ENCODE results near the gene FAM89A. TPM values are rescaled to one million over a fixed set of nuclear protein-coding genes. Genes with fewer than 3 reads are reported as not detected.

Gene FAM89A
- total and polyA plus RNA-seq, 2 of the 13 experiments (the other 11 are each of a cell fraction or from before 2014, with no cell fraction given) = 0.35 to 0.44 TPM

DNA sequence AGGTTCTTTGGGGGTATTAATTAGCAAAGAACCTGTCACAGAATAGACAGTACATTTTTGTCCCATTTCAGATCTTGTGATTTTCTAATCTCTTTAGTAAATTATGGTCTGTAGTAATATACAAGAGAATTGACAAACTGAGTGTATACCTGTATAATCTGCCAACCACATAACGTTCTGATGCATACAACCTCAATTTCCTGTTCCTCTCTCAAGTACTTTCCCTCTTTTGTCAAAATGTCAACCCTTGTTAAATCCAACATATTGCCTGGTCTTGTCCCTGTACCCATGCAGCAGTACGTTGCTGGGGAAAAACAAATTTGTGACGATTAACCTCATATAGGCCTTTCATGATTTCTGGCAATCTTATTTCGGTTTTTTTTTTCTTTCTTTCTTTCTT, 60.1 kb downstream of the FAM89A start:
- Histone ChIP-seq H3K27me3 (ENCODE audit: control insufficient read depth in 1 of 2, insufficient read depth in 2 of 2, low read length in 2 of 2) (no peaks in the 10 kb centered on the region; a peak in 1 of 5 replicates), H3K27ac (ENCODE audit: extremely low read length, insufficient read depth, low read length) (no peak overlapping the region), H2AFZ (ENCODE audit: low read length) (no peak overlapping the region), H3K4me1 (ENCODE audit: insufficient read depth, low read length) (peaks cover 21% of the 10 kb centered on the region), H3K9me3 (ENCODE audit: low read length) (no peaks in the 10 kb centered on the region), H3K79me2 (ENCODE audit: insufficient read depth, low read length) (peaks cover 9% of the 10 kb centered on the region), H3K36me3 (replicated peaks in 1 of 2; ENCODE audit: control insufficient read depth in 1 of 2, insufficient read depth in 2 of 2, low read length in 2 of 2) (peaks cover 0 to 1% of the 10 kb centered on the region in 2 experiments; a peak in 1 of 5 replicates), H3K4me3 (replicated peaks in 1 of 3; ENCODE audit: insufficient read depth in 1 of 3, low read depth in 2 of 3, low read length in 3 of 3) (peak overlapping the region; percentile 75 to 89 (median 87); a peak in 5 of 6 replicates), H3K9ac (ENCODE audit: insufficient read depth, low read depth, low read length) (peak overlapping the region; percentile 77; the same call in 1 of the 2 replicates), H3K4me2 (ENCODE audit: low read depth, low read length) (peak overlapping the region; percentile 81), H4K20me1 (ENCODE audit: insufficient read depth, low read length) (no peaks in the 10 kb centered on the region)
- DNase-seq (ENCODE audit: low spot score) (no peak), FAIRE-seq (no peak), ATAC-seq (no peak)
- ChIA-PET CTCF (ENCODE audit: low intra/inter-chr PET ratio, low total read pairs) (interaction anchor here (1.8 to 1.9 kb wide), 2 partner anchors 63 to 182 kb away, joined by 9 to 11 read pairs; no protein-coding TSS in a partner anchor), POLR2A (no interaction called here)
- intact Hi-C loops (cut with micrococcal nuclease; ENCODE audit: unreplicated experiment) (loop anchor here (1.0 to 10.0 kb wide), 6 partner anchors 63 to 338 kb away; partner anchors contain the start of genes AGT and COG2), in situ Hi-C loops (cut with HindIII; ENCODE audit: extremely low pct_ligation_motif_present, low pct_unique_long_range_greater_than_20kb) (no loop called here)
- TF ChIP-seq, protein P1, sequence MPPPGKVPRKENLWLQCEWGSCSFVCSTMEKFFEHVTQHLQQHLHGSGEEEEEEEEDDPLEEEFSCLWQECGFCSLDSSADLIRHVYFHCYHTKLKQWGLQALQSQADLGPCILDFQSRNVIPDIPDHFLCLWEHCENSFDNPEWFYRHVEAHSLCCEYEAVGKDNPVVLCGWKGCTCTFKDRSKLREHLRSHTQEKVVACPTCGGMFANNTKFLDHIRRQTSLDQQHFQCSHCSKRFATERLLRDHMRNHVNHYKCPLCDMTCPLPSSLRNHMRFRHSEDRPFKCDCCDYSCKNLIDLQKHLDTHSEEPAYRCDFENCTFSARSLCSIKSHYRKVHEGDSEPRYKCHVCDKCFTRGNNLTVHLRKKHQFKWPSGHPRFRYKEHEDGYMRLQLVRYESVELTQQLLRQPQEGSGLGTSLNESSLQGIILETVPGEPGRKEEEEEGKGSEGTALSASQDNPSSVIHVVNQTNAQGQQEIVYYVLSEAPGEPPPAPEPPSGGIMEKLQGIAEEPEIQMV (CRISPR knock-in tag; IDR thresholded peaks at IDR 0.05; ENCODE audit: low read depth) = no peak
- WGBS (ENCODE audit: low lambda C conversion rate) = 83% methylated on average over 4 of the region's 4 CpGs
- BruUV-seq (replicated peaks) = no TSS peak

DNA sequence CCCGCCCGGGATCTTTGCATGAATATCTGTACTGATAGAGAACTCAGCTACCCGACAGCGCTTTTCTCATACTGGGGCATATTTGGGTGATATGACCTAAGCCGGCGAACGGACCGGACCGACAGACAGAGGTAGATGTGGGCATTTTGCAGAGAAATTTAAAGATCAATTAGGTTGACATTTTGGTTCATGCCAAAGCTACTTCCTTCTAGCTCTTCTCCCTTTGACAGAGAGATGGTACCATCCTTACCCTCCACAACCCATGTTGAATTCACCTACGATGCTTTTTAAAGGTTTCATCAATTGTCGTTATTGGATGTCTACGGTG, 60.7 kb downstream of the FAM89A start:
- Histone ChIP-seq H3K79me2 (ENCODE audit: insufficient read depth, low read length) (peaks cover 9% of the 10 kb centered on the region), H3K36me3 (replicated peaks in 1 of 2; ENCODE audit: control insufficient read depth in 1 of 2, insufficient read depth in 2 of 2, low read length in 2 of 2) (peaks cover 0 to 1% of the 10 kb centered on the region in 2 experiments; a peak in 1 of 5 replicates), H3K27ac (ENCODE audit: extremely low read length, insufficient read depth, low read length) (peak overlapping the region; percentile 54), H3K4me1 (ENCODE audit: insufficient read depth, low read length) (peaks cover 21% of the 10 kb centered on the region), H3K27me3 (ENCODE audit: control insufficient read depth in 1 of 2, insufficient read depth in 2 of 2, low read length in 2 of 2) (no peaks in the 10 kb centered on the region; a peak in 1 of 5 replicates), H3K9ac (ENCODE audit: insufficient read depth, low read depth, low read length) (peak overlapping the region; percentile 77), H3K4me2 (ENCODE audit: low read depth, low read length) (peak overlapping the region; percentile 81), H2AFZ (ENCODE audit: low read length) (peak overlapping the region; percentile 67), H4K20me1 (ENCODE audit: insufficient read depth, low read length) (no peaks in the 10 kb centered on the region), H3K4me3 (replicated peaks in 1 of 3; ENCODE audit: insufficient read depth in 1 of 3, low read depth in 2 of 3, low read length in 3 of 3) (peak overlapping the region; percentile 75 to 89 (median 87)), H3K9me3 (ENCODE audit: low read length) (no peaks in the 10 kb centered on the region)
- TSS peak; percentile 81 for BruUV-seq (replicated peaks)
- ATAC-seq (no peak), FAIRE-seq (no peak), DNase-seq (ENCODE audit: low spot score) (no peak)
- POLR2A ChIA-PET = interaction anchor here (1.0 to 1.4 kb wide), 3 partner anchors 12 to 66 kb away, joined by 3 to 4 read pairs (median 3); no protein-coding TSS in a partner anchor
- CTCF ChIA-PET (ENCODE audit: low intra/inter-chr PET ratio, low total read pairs) = interaction anchor here (1.8 to 1.9 kb wide), 2 partner anchors 62 to 182 kb away, joined by 9 to 11 read pairs; no protein-coding TSS in a partner anchor
- in situ Hi-C loops (cut with HindIII; ENCODE audit: extremely low pct_ligation_motif_present, low pct_unique_long_range_greater_than_20kb) (no loop called here), intact Hi-C loops (cut with micrococcal nuclease; ENCODE audit: unreplicated experiment) (loop anchor here (1.0 to 10.0 kb wide), 6 partner anchors 62 to 337 kb away; partner anchors contain the start of genes AGT and COG2)
- 2% methylated on average over 12 of the region's 12 CpGs for WGBS (ENCODE audit: low lambda C conversion rate)
- TF ChIP-seq KAT7 (CRISPR knock-in tag; IDR thresholded peaks at IDR 0.05; ENCODE audit: borderline replicate concordance) = 0 out of 2 replicates have a peak, but pooled peaks have one; percentile 2
- TF ChIP-seq, protein P2, sequence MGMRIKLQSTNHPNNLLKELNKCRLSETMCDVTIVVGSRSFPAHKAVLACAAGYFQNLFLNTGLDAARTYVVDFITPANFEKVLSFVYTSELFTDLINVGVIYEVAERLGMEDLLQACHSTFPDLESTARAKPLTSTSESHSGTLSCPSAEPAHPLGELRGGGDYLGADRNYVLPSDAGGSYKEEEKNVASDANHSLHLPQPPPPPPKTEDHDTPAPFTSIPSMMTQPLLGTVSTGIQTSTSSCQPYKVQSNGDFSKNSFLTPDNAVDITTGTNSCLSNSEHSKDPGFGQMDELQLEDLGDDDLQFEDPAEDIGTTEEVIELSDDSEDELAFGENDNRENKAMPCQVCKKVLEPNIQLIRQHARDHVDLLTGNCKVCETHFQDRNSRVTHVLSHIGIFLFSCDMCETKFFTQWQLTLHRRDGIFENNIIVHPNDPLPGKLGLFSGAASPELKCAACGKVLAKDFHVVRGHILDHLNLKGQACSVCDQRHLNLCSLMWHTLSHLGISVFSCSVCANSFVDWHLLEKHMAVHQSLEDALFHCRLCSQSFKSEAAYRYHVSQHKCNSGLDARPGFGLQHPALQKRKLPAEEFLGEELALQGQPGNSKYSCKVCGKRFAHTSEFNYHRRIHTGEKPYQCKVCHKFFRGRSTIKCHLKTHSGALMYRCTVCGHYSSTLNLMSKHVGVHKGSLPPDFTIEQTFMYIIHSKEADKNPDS (CRISPR knock-in tag; IDR thresholded peaks at IDR 0.05) = 0 out of 2 replicates have a peak, but pooled peaks have one; percentile 36
- peak; percentile 33; the same call in 1 of the 2 replicates for TF ChIP-seq KDM5A (IDR thresholded peaks at IDR 0.05; ENCODE audit: borderline replicate concordance, low read length)
- TF ChIP-seq ZFX (CRISPR knock-in tag; IDR thresholded peaks at IDR 0.05; ENCODE audit: low read depth) = no peak
- TF ChIP-seq ZFP36L1 (CRISPR knock-in tag; IDR thresholded peaks at IDR 0.05) = peak; percentile 79; the same call in 1 of the 2 replicates
- TF ChIP-seq, protein P3, sequence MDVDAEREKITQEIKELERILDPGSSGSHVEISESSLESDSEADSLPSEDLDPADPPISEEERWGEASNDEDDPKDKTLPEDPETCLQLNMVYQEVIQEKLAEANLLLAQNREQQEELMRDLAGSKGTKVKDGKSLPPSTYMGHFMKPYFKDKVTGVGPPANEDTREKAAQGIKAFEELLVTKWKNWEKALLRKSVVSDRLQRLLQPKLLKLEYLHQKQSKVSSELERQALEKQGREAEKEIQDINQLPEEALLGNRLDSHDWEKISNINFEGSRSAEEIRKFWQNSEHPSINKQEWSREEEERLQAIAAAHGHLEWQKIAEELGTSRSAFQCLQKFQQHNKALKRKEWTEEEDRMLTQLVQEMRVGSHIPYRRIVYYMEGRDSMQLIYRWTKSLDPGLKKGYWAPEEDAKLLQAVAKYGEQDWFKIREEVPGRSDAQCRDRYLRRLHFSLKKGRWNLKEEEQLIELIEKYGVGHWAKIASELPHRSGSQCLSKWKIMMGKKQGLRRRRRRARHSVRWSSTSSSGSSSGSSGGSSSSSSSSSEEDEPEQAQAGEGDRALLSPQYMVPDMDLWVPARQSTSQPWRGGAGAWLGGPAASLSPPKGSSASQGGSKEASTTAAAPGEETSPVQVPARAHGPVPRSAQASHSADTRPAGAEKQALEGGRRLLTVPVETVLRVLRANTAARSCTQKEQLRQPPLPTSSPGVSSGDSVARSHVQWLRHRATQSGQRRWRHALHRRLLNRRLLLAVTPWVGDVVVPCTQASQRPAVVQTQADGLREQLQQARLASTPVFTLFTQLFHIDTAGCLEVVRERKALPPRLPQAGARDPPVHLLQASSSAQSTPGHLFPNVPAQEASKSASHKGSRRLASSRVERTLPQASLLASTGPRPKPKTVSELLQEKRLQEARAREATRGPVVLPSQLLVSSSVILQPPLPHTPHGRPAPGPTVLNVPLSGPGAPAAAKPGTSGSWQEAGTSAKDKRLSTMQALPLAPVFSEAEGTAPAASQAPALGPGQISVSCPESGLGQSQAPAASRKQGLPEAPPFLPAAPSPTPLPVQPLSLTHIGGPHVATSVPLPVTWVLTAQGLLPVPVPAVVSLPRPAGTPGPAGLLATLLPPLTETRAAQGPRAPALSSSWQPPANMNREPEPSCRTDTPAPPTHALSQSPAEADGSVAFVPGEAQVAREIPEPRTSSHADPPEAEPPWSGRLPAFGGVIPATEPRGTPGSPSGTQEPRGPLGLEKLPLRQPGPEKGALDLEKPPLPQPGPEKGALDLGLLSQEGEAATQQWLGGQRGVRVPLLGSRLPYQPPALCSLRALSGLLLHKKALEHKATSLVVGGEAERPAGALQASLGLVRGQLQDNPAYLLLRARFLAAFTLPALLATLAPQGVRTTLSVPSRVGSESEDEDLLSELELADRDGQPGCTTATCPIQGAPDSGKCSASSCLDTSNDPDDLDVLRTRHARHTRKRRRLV (CRISPR knock-in tag; IDR thresholded peaks at IDR 0.05) = no peak
- no peak for TF ChIP-seq ZNF644 (CRISPR knock-in tag; IDR thresholded peaks at IDR 0.05; ENCODE audit: low read depth)

Data from HepG2 (cell line).